VCaP (cell line): Measurements from ENCODE around the gene FAM193B.

Experiments
- H3K27ac ChIP-seq: fragments of 450-650 bp; 2 replicates; pipeline ENCODE4 v1.5.1; 2017
- TF ChIP-seq, protein P1 (sequence below): fragments of 450-650 bp; conservative IDR thresholded peaks from 2 replicates; pipeline ENCODE4 v1.5.1; 2017; ENCODE audit warnings: mild to moderate bottlenecking, moderate library complexity

Gene FAM193B

DNA sequence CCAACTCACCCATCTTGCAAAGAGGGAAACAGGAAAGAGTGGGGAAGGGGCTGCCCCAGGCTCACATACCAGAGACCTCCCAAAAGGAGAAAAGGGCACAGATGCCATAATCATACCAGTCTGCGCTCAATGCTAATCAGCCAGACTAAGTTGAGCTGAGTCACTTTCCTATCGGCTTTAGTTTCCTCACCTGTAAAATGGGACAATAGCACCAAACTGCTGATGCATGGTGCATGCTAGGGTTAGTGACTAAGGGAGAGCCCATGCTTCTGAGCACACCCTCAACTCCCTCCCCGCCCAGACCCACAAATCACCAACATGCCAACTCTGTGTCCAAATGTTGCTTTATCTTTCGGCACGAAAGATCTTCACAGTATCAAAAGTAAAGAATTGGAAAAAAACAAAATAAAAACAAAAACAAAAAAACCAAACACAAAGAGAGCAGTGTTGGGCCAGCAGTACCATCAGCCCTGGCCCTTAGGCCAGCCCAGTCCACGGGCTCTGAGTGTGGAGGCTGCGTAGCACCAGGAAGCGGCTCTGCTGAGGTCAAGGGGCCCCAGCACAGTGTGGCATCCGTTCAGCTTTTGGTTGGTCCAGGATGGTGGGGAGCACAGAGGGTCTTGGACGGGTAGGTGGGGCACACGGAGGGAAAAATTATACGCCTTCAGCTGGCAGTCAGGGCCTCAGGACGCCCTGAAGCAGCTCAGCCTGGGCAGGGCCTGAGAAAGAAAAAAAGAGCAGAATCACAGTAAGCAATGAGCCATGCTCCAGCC is 34.7 kb downstream of the FAM193B start:
- TF ChIP-seq, protein P1, sequence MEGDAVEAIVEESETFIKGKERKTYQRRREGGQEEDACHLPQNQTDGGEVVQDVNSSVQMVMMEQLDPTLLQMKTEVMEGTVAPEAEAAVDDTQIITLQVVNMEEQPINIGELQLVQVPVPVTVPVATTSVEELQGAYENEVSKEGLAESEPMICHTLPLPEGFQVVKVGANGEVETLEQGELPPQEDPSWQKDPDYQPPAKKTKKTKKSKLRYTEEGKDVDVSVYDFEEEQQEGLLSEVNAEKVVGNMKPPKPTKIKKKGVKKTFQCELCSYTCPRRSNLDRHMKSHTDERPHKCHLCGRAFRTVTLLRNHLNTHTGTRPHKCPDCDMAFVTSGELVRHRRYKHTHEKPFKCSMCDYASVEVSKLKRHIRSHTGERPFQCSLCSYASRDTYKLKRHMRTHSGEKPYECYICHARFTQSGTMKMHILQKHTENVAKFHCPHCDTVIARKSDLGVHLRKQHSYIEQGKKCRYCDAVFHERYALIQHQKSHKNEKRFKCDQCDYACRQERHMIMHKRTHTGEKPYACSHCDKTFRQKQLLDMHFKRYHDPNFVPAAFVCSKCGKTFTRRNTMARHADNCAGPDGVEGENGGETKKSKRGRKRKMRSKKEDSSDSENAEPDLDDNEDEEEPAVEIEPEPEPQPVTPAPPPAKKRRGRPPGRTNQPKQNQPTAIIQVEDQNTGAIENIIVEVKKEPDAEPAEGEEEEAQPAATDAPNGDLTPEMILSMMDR = no peak
- peak overlapping the region; percentile 26 for H3K27ac ChIP-seq

DNA sequence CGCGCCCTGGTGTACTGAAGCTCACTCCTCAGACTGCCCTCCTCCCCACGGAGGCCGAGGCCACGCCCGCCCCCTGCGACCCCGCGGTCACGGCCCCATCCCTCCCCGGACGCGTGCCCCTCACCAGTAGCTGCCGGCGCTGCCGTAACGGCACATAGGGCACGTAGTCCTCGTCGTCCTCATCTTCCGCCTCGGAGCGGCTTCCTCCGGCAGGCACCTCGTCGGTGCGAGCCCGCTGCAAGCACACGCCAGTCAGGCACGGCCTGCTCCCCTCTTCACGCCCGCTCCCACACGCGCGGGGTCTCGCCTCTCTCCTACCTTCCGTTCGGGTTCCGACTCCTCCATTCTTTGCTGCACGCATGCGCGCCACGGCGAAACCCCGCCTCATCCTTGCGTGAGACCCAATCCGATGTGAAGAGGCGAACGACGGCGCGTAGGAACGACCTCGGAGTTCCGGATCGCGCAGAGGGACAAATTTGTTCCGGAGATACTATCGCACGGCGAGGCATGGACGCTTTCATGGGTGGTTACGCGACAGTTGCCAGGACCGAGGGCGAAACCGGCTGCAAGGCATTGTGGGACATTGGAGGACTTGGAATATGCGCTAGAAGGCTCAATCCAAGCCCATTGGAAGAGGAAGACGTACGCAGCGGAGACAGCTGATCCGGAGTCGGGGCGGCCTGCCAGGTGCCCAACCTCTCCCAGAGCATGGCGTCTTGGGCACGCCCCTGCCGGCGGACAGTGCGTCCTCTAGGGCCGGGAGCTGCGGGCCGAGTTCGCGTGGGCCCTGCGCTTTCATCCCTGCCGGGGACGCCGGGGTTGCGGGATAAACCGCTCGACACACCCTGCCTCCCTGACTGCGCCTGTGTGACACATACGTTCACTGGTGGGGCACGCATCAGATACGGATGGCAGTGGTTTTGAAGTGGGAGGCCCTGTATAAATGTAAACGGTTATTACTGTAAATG is 37.5 kb downstream of the FAM193B start, which contains the start of gene DDX41:
Gene DDX41 (minus strand): TSS at position 361 of the 968 bp plus-strand sequence. CDS start 16 bp downstream, at position 345.
- peak within 1 kb of the TSS; percentile 89 for H3K27ac ChIP-seq

DNA sequence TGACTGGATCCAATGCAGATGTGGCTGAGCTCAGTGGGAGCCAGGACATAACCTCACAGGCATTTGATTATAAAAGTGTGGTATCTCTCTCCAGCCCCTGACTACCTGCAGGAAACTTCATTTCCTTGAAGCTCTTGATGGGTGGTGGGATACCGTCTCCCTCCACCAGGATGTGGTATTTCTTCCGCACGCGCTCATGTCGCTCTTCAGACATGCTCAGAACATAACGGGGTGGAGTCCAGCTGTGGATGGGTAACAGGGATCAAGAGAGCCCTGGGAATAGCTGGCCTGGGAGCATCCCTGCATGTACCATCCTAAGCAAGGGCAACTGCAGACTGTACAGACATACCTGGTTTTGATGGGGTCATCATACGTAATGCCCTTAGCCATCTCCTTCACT is 38.8 kb downstream of the FAM193B start:
- TF ChIP-seq, protein P1 = no peak
- H3K27ac ChIP-seq = no peak overlapping the region; the same call in 1 of the 2 replicates

More for the DNA sequence above, 37.5 kb downstream of the FAM193B start, which contains the start of gene DDX41:
- TF ChIP-seq, protein P1 = peak; percentile 22

- TF ChIP-seq, protein P1 = no peak
- H3K27ac ChIP-seq = no peak overlapping the region
These were observed 39.8 kb downstream of the FAM193B start for GRCh38 chr5:177514541-177514940.

GRCh38 chr5:177513500-177513899 is 40.9 kb downstream of the FAM193B start:
- TF ChIP-seq, protein P1 = no peak
- no peak overlapping the region for H3K27ac ChIP-seq

- H3K27ac ChIP-seq = no peak overlapping the region
- TF ChIP-seq, protein P1 = no peak
These were observed 41.5 kb downstream of the FAM193B start for GRCh38 chr5:177512736-177513380.
